Gastrocnemius medialis (tissue), 4 donors: Measurements from ENCODE around the gene PRPF4.

Experiments used
- POLR2A ChIP-seq, 2 donors: fragments of 450-650 bp; IDR thresholded peaks; one replicate each; pipeline ENCODE4 v1.6.1; 2017; ENCODE audit warnings: antibody characterized with exemption in 2 of 2, mild to moderate bottlenecking in 2 of 2, moderate library complexity in 2 of 2
- TF ChIP-seq, protein P1 (sequence below), 5 experiments: fragments of 450-650 bp in 3 of 5; fragments of 200-600 bp in 2 of 5; sonication (generic) in 2 of 5; IDR thresholded peaks in 4 of 5; conservative IDR thresholded peaks in 1 of 5; 1 replicate in 4 of 5; 2 replicates in 1 of 5; pipeline ENCODE4 v1.5.1; 2016 to 2019; ENCODE audit warnings: antibody characterized with exemption in 5 of 5, mild to moderate bottlenecking in 3 of 5, moderate library complexity in 3 of 5

DNA sequence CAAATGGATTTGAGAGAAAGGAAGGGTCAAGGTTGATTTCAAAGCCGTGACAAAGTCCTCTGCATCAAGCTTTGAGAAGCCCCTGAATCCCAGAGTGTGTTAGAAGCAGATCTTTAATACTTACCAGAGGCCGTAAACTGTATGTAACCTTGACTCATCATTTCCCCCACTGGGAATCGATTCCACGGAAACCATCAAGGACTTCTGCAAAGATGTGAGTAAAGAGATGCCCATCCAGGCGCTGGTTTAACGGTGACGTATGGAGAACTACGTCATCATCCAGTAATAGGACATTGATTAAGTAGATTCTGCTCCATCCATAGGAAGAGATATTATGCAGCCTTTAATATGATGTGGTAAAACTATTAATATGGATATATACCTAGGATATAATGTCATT lies 26.1 kb downstream of the PRPF4 start:
- TF ChIP-seq, protein P1, sequence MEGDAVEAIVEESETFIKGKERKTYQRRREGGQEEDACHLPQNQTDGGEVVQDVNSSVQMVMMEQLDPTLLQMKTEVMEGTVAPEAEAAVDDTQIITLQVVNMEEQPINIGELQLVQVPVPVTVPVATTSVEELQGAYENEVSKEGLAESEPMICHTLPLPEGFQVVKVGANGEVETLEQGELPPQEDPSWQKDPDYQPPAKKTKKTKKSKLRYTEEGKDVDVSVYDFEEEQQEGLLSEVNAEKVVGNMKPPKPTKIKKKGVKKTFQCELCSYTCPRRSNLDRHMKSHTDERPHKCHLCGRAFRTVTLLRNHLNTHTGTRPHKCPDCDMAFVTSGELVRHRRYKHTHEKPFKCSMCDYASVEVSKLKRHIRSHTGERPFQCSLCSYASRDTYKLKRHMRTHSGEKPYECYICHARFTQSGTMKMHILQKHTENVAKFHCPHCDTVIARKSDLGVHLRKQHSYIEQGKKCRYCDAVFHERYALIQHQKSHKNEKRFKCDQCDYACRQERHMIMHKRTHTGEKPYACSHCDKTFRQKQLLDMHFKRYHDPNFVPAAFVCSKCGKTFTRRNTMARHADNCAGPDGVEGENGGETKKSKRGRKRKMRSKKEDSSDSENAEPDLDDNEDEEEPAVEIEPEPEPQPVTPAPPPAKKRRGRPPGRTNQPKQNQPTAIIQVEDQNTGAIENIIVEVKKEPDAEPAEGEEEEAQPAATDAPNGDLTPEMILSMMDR (IDR thresholded peaks at IDR 0.05 in 4 of 5, conservative IDR thresholded peaks at IDR 0.05 in 1 of 5): no peak
- no peak for TF ChIP-seq POLR2A (IDR thresholded peaks at IDR 0.05)
